HepG2 (cell line): ENCODE data around the gene TMEM121. TPM values are rescaled to one million over a fixed set of nuclear protein-coding genes. Genes with fewer than 3 reads are reported as not detected.

ENCODE experiments used
- ATAC-seq: fragments of 200-7000 bp; cut with Tn5 transposase; 3 replicates; pipeline ENCODE4 v1.9.1; 2020; ENCODE audit warnings: mild to moderate bottlenecking, moderate library complexity
- BruUV-seq: library from RNA; stranded (reverse); fragments of 400-500 nt; replicated peaks from 2 replicates; lab custom pipeline; 2021; lab: Mats Ljungman, UMichigan
- CTCF ChIA-PET: fragments of 300-600 bp; formaldehyde crosslinking; extraction: SDS; loops from one replicate; lab custom pipeline; 2021; ENCODE audit warnings: low total read pairs, inconsistent platforms, low intra/inter-chr PET ratio; lab: Yijun Ruan, JAX
- POLR2A ChIA-PET: fragments of 350-600 bp; sonication (Branson Sonifier 250); formaldehyde crosslinking; loops from one replicate; lab custom pipeline; 2020; ENCODE audit warnings: antibody characterized with exemption, inconsistent platforms; lab: Yijun Ruan, JAX
- DNase-seq: peaks from one replicate; pipeline ENCODE4 v3.0.0-alpha.2; 2015; ENCODE audit warnings: low spot score
- FAIRE-seq: peaks from 3 replicates; lab custom pipeline; 2011; peaks lifted over from hg19 to GRCh38; lab: Jason Lieb, UNC
- H2AFZ ChIP-seq: one replicate; pipeline ENCODE4 v1.6.1; 2011; ENCODE audit warnings: low read length, inconsistent platforms
- H3K27ac ChIP-seq: fragments of 300-600 bp; 3 replicates; pipeline ENCODE4 v1.8.0; 2011; ENCODE audit warnings: mixed run types, mild to moderate bottlenecking, mixed read lengths, low read length, inconsistent platforms; ENCODE audit not compliant: insufficient read depth; ENCODE audit errors: extremely low read length
- H3K27me3 ChIP-seq, 2 experiments: fragments of 200-600 bp in 1 of 2; 2 replicates in 1 of 2; 3 replicates in 1 of 2; pipeline versions ENCODE4 v1.6.0 to v1.8.0; 2011; ENCODE audit warnings: low read length in 2 of 2, mild to moderate bottlenecking in 2 of 2, moderate library complexity in 2 of 2, inconsistent platforms in 1 of 2; ENCODE audit not compliant: insufficient read depth in 2 of 2, control insufficient read depth in 1 of 2
- H3K36me3 ChIP-seq, 2 experiments: fragments of 200-600 bp in 1 of 2; replicated peaks in 1 of 2; 2 replicates in 1 of 2; 3 replicates in 1 of 2; pipeline versions ENCODE4 v1.5.1 to v1.8.0; 2011; ENCODE audit warnings: low read length in 2 of 2, inconsistent platforms in 1 of 2; ENCODE audit not compliant: insufficient read depth in 2 of 2, control insufficient read depth in 1 of 2
- H3K4me1 ChIP-seq: 2 replicates; pipeline ENCODE4 v1.5.1; 2012; ENCODE audit warnings: low read length, inconsistent platforms; ENCODE audit not compliant: insufficient read depth
- H3K4me2 ChIP-seq: 2 replicates; pipeline ENCODE4 v1.6.0; 2011; ENCODE audit warnings: low read depth, low read length, inconsistent platforms
- H3K4me3 ChIP-seq, 3 experiments: fragments of 200-600 bp in 1 of 3; sonication (generic), shearing (Covaris generic) in 1 of 3; replicated peaks in 1 of 3; 2 replicates each; pipeline ENCODE4 v1.5.1; 2011 to 2016; ENCODE audit warnings: low read length in 3 of 3, inconsistent platforms in 2 of 3, low read depth in 2 of 3, mild to moderate bottlenecking in 2 of 3, control low read depth in 1 of 3, mixed read lengths in 1 of 3; ENCODE audit not compliant: insufficient read depth in 1 of 3
- H3K79me2 ChIP-seq: one replicate; pipeline ENCODE4 v1.6.1; 2011; ENCODE audit warnings: low read length, inconsistent platforms; ENCODE audit not compliant: insufficient read depth
- H3K9ac ChIP-seq: 2 replicates; pipeline ENCODE4 v1.6.0; 2011; ENCODE audit warnings: mild to moderate bottlenecking, low read depth, low read length, inconsistent platforms; ENCODE audit not compliant: insufficient read depth
- H3K9me3 ChIP-seq: 2 replicates; pipeline ENCODE4 v1.5.1; 2012; ENCODE audit warnings: mild to moderate bottlenecking, low read length
- H4K20me1 ChIP-seq: 2 replicates; pipeline ENCODE4 v1.6.0; 2011; ENCODE audit warnings: inconsistent platforms, mild to moderate bottlenecking, low read length, moderate library complexity; ENCODE audit not compliant: insufficient read depth
- ASH2L ChIP-seq: fragments of 300-600, 200-600 bp; sonication (generic); IDR thresholded peaks from 2 replicates; pipeline ENCODE4 v1.7.0; 2017; ENCODE audit warnings: low read depth, mild to moderate bottlenecking, moderate library complexity, mixed read lengths, low read length; ENCODE audit not compliant: insufficient read length
- DNMT1 ChIP-seq: sonication (generic); formaldehyde crosslinking; IDR thresholded peaks from 2 replicates; pipeline ENCODE4 v1.5.1; 2020; ENCODE audit warnings: mild to moderate bottlenecking, missing genetic modification reagents
- HOXA3 ChIP-seq: sonication (generic); formaldehyde crosslinking; IDR thresholded peaks from 2 replicates; pipeline ENCODE4 v1.5.0; 2020; ENCODE audit warnings: missing genetic modification reagents
- IKZF5 ChIP-seq: IDR thresholded peaks from 2 replicates; pipeline ENCODE4 v1.6.1; 2018; ENCODE audit warnings: missing genetic modification reagents, mild to moderate bottlenecking, missing compliant biosample characterization
- KLF16 ChIP-seq, 2 experiments: sonication (generic) in 1 of 2; formaldehyde crosslinking in 1 of 2; IDR thresholded peaks; 2 replicates each; pipeline versions ENCODE4 v1.6.1 to v1.8.0; 2016 to 2023; ENCODE audit warnings: missing genetic modification reagents in 2 of 2, missing compliant biosample characterization in 1 of 2
- SALL2 ChIP-seq: sonication (generic); formaldehyde crosslinking; IDR thresholded peaks from 2 replicates; pipeline ENCODE4 v1.8.1; 2023; ENCODE audit warnings: mild to moderate bottlenecking, missing genetic modification reagents, inconsistent platforms
- TMF1 ChIP-seq: sonication (generic); formaldehyde crosslinking; IDR thresholded peaks from 2 replicates; pipeline ENCODE4 v1.8.1; 2022; ENCODE audit warnings: low read depth, missing genetic modification reagents
- ZBTB33 ChIP-seq: sonication (generic); formaldehyde crosslinking; IDR thresholded peaks from 2 replicates; pipeline ENCODE4 v1.4.0; 2020; ENCODE audit warnings: missing genetic modification reagents
- ZBTB38 ChIP-seq: sonication (generic); formaldehyde crosslinking; IDR thresholded peaks from 2 replicates; pipeline ENCODE4 v1.5.1; 2020; ENCODE audit warnings: mild to moderate bottlenecking, missing genetic modification reagents
- ZNF225 ChIP-seq: sonication (generic); formaldehyde crosslinking; IDR thresholded peaks from 2 replicates; pipeline ENCODE4 v1.4.0; 2020; ENCODE audit warnings: mild to moderate bottlenecking, missing genetic modification reagents
- ZNF776 ChIP-seq: sonication (generic); formaldehyde crosslinking; IDR thresholded peaks from 2 replicates; pipeline ENCODE4 v1.4.0; 2020; ENCODE audit warnings: mild to moderate bottlenecking, missing genetic modification reagents
- ZNF83 ChIP-seq: sonication (generic); formaldehyde crosslinking; IDR thresholded peaks from 2 replicates; pipeline ENCODE4 v1.4.0; 2020; ENCODE audit warnings: missing genetic modification reagents, mild to moderate bottlenecking, borderline replicate concordance
- ZNF883 ChIP-seq: sonication (generic); formaldehyde crosslinking; IDR thresholded peaks from 2 replicates; pipeline ENCODE4 v1.5.1; 2020; ENCODE audit warnings: mild to moderate bottlenecking, missing genetic modification reagents; ENCODE audit errors: not compliant biosample characterization
- WGBS: methylation state at CpG from one replicate; pipeline ENCODE4 v1.1.6; 2017; ENCODE audit warnings: low lambda C conversion rate; 5-methylcytosine and 5-hydroxymethylcytosine counted together
- in situ Hi-C: cut with HindIII; loops from 2 replicates; pipeline ENCODE4 v1.10.0; 2017; ENCODE audit warnings: low pct_unique_long_range_greater_than_20kb; ENCODE audit not compliant: extremely low pct_ligation_motif_present
- intact Hi-C: fragments of 100-400 bp; cut with micrococcal nuclease; formaldehyde crosslinking; loops from one replicate; pipeline ENCODE4 v1.10.0; 2022; ENCODE audit not compliant: unreplicated experiment
- polyA plus RNA-seq, 8 experiments: library from polyadenylated mRNA; depleted of rRNA in 3 of 8; stranded (reverse) in 7 of 8; unstranded in 1 of 8; fragments of >200 nt; fragmentation: Illumina TruSeq in 4 of 8; extraction: Trizol in 4 of 8; gene quantifications; 2 replicates each; pipeline versions ENCODE4 v1.2.1 to v1.2.3, GENCODE V29; 2011 to 2016; ENCODE audit warnings: low read depth in 4 of 8, missing spikeins in 1 of 8, mixed read lengths in 1 of 8; ENCODE audit not compliant: insufficient read depth in 1 of 8
- total RNA-seq, 5 experiments: library from RNA; depleted of rRNA; stranded (reverse); fragments of >200 nt; fragmentation: Illumina TruSeq; extraction: Trizol; gene quantifications; 2 replicates each; pipeline ENCODE4 v1.2.3, GENCODE V29; 2016; ENCODE audit warnings: low read depth in 1 of 5
- TF ChIP-seq, protein P1 (sequence below): sonication (generic); formaldehyde crosslinking; IDR thresholded peaks from 2 replicates; pipeline ENCODE4 v1.8.1; 2022; ENCODE audit warnings: low read depth, mild to moderate bottlenecking, missing genetic modification reagents

The TMEM121 gene
- total and polyA plus RNA-seq, 2 of the 13 experiments (the other 11 are each of a cell fraction or from before 2014, with no cell fraction given): 6.6 to 19.0 TPM

DNA sequence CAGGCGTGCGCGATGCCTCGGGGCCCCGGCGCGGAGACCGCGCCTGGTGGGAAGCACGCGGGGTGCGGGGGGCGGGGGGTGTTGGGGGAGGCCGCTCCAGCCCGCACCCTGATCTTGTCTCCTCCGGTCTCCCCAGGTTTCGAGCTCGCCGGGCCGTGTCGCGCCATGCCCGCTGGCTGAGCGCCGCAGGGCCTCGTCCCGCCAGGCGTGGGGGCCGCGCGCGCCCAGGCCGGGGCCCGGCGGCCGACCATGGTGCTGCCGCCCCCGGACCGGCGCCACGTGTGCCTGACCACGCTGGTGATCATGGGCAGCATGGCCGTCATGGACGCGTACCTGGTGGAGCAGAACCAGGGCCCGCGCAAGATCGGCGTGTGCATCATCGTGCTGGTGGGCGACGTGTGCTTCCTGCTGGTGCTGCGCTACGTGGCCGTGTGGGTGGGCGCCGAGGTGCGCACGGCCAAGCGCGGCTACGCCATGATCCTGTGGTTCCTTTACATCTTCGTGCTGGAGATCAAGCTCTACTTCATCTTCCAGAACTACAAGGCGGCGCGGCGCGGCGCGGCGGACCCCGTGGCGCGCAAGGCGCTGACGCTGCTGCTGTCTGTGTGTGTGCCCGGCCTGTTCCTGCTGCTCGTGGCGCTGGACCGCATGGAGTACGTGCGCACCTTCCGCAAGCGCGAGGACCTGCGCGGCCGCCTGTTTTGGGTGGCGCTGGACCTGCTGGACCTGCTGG lies 2.4 kb downstream of the TMEM121 start:
- H4K20me1 ChIP-seq: no peaks in the 10 kb centered on the region
- TF ChIP-seq ASH2L (peak; percentile 2), ZNF83 (CRISPR knock-in tag) (0 out of 2 replicates have a peak, but pooled peaks have one; percentile 18), ZBTB38 (CRISPR knock-in tag) (peak; percentile 92), HOXA3 (CRISPR knock-in tag) (peak; percentile 54; the same call in 1 of the 2 replicates), SALL2 (CRISPR knock-in tag) (no peak), IKZF5 (CRISPR knock-in tag) (no peak), DNMT1 (CRISPR knock-in tag) (peak; percentile 14; the same call in 1 of the 2 replicates), TMF1 (CRISPR knock-in tag) (0 out of 2 replicates have a peak, but pooled peaks have one; percentile 23), ZNF776 (CRISPR knock-in tag) (peak; percentile 3; the same call in 1 of the 2 replicates), KLF16 (CRISPR knock-in tag; IDR thresholded peaks at IDR 0.05) (no peak), ZNF883 (CRISPR knock-in tag) (peak; percentile 16), ZNF225 (CRISPR knock-in tag) (0 out of 2 replicates have a peak, but pooled peaks have one; percentile 40), ZBTB33 (CRISPR knock-in tag) (peak; percentile 3; the same call in 1 of the 2 replicates)
- TF ChIP-seq, protein P1, sequence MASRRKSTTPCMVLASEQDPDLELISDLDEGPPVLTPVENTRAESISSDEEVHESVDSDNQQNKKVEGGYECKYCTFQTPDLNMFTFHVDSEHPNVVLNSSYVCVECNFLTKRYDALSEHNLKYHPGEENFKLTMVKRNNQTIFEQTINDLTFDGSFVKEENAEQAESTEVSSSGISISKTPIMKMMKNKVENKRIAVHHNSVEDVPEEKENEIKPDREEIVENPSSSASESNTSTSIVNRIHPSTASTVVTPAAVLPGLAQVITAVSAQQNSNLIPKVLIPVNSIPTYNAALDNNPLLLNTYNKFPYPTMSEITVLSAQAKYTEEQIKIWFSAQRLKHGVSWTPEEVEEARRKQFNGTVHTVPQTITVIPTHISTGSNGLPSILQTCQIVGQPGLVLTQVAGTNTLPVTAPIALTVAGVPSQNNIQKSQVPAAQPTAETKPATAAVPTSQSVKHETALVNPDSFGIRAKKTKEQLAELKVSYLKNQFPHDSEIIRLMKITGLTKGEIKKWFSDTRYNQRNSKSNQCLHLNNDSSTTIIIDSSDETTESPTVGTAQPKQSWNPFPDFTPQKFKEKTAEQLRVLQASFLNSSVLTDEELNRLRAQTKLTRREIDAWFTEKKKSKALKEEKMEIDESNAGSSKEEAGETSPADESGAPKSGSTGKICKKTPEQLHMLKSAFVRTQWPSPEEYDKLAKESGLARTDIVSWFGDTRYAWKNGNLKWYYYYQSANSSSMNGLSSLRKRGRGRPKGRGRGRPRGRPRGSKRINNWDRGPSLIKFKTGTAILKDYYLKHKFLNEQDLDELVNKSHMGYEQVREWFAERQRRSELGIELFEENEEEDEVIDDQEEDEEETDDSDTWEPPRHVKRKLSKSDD (CRISPR knock-in tag): peak; percentile 60; the same call in 1 of the 2 replicates
- H3K9me3 ChIP-seq: no peaks in the 10 kb centered on the region
- H3K36me3 ChIP-seq: 0 out of 5 replicates have a peak, but pooled peaks cover 0 to 6% of the 10 kb centered on the region in 2 experiments
- in situ Hi-C loops (loop anchor here (5.0 kb wide), 2 partner anchors 41 to 106 kb away; partner anchors contain the start of gene CRIP1), intact Hi-C loops (loop anchor here (2.0 kb wide), 1 partner anchor 48 kb away; no protein-coding TSS in a partner anchor)
- BruUV-seq: no TSS peak
- no peak overlapping the region for H3K27ac ChIP-seq
- H3K4me2 ChIP-seq: no peak overlapping the region; the same call in 1 of the 2 replicates
- ChIA-PET POLR2A (interaction anchor here (1.0 to 1.7 kb wide), 4 partner anchors 29 to 47 kb away, joined by 4 to 10 read pairs (median 8); no protein-coding TSS in a partner anchor), CTCF (interaction anchor here (1.1 to 4.1 kb wide), 3 partner anchors 38 to 80 kb away, joined by 3 to 15 read pairs (median 10); partner anchors contain the start of gene TEDC1)
- H3K4me1 ChIP-seq: peaks cover 48% of the 10 kb centered on the region
- 81% methylated on average over 36 of the region's 89 CpGs for WGBS
- H2AFZ ChIP-seq: no peak overlapping the region
- H3K27me3 ChIP-seq: peaks cover 3 to 25% of the 10 kb centered on the region in 2 experiments; a peak in 4 of 5 replicates
- H3K79me2 ChIP-seq: no peaks in the 10 kb centered on the region
- peak overlapping the region in 1 of 3 experiments; percentile 89; a peak in 2 of 6 replicates for H3K4me3 ChIP-seq
- DNase-seq (no peak), ATAC-seq (no peak), FAIRE-seq (no peak)
- no peak overlapping the region for H3K9ac ChIP-seq
